ENCODE data around the gene ANKMY1. TPM values are rescaled to one million over a fixed set of nuclear protein-coding genes. Genes with fewer than 3 reads are reported as not detected.

Gene ANKMY1
- total RNA-seq, 2 donors from 2014 or later: 31.6 to 44.9 TPM

DNA sequence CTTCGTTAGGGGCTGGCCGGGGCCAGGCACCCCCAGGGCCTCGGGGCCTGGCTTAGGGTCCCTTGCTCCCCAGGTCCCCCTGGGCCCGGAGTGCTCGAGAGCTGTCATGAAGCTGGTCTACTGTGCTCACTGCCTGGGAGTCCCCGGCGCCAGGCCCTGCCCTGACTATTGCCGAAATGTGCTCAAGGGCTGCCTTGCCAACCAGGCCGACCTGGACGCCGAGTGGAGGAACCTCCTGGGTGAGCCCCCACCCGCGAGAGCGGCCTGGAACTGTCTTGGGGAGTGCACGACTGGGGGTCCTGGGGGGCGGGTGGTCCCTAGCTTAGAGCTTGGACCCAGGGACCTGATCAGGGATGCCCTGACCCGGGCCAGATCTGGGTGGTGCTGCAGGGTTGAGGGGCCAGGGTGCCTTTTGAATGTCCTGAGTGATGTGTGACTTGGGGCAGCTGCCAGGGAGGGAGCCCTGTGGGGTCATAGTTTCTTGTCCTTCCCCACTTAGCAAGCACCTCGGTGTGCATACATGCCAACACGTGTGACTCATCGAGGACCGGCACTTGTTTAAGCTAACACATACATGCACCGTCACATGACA, 94.4 kb downstream of the ANKMY1 start:
- H3K4me1 Mint-ChIP-seq (ENCODE audit: low read depth): no peaks in the 10 kb centered on the region
- no peak overlapping the region for H3K27ac Mint-ChIP-seq
- no peaks in the 10 kb centered on the region for H3K36me3 Mint-ChIP-seq (ENCODE audit: insufficient read depth in 2 of 2)
- no peak overlapping the region for H3K4me3 Mint-ChIP-seq
- no peaks in the 10 kb centered on the region for H3K27me3 Mint-ChIP-seq (ENCODE audit: low read depth)
- no peaks in the 10 kb centered on the region for H3K9me3 Mint-ChIP-seq
- DNase-seq (no peak), ATAC-seq (replicated peaks in 1 of 2) (no peak)

DNA sequence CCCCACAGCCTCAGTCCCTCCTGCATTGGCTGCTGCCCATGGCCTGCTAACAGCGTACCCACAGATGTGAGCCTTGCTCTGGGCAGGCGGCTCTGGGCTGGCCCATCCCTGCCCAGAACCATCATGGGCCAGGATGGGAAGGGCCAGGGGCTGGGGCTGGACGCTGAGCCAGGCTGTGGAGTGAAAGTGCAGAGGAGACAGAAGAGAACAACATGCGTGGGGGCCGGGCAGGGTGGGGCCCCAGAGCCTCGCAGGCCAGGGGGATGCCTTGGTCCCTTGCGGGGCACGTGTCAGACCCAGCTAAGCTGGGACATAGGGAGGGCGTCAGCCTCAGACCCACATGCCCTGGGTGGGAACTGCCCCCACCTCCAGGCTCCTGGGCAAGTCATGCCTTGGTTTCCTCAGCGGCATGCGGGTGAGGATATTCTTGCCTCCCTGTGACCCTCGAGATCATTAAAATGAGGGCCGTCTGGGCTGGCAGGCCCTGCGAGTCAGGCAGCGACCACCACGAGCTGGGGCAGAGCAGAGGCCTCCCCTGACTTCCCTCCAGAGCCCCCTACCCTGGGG, 95.0 kb downstream of the ANKMY1 start:
- H3K4me1 Mint-ChIP-seq (ENCODE audit: low read depth): no peaks in the 10 kb centered on the region
- H3K27ac Mint-ChIP-seq: no peak overlapping the region
- DNase-seq (no peak), ATAC-seq (replicated peaks in 1 of 2) (no peak)
- H3K36me3 Mint-ChIP-seq (ENCODE audit: insufficient read depth in 2 of 2): no peaks in the 10 kb centered on the region
- no peaks in the 10 kb centered on the region for H3K9me3 Mint-ChIP-seq
- H3K27me3 Mint-ChIP-seq (ENCODE audit: low read depth): no peaks in the 10 kb centered on the region
- no peak overlapping the region for H3K4me3 Mint-ChIP-seq

DNA sequence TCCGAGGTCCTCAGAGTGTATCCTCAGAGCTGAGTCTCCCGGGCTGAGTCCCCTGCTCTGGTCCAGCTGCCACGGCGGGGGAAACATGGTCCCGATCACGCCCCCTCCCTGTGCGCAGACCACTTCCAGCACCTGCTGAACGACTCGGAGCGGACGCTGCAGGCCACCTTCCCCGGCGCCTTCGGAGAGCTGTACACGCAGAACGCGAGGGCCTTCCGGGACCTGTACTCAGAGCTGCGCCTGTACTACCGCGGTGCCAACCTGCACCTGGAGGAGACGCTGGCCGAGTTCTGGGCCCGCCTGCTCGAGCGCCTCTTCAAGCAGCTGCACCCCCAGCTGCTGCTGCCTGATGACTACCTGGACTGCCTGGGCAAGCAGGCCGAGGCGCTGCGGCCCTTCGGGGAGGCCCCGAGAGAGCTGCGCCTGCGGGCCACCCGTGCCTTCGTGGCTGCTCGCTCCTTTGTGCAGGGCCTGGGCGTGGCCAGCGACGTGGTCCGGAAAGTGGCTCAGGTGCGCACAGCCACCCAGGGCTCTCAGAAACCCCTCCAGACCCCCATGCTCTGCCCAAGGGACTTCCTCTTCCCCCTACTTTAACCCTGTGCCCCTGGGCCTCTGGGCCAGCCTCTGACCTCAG, 95.6 kb downstream of the ANKMY1 start:
- no peak overlapping the region for H3K4me3 Mint-ChIP-seq
- no peaks in the 10 kb centered on the region for H3K4me1 Mint-ChIP-seq (ENCODE audit: low read depth)
- DNase-seq (no peak), ATAC-seq (replicated peaks in 1 of 2) (no peak)
- no peaks in the 10 kb centered on the region for H3K36me3 Mint-ChIP-seq (ENCODE audit: insufficient read depth in 2 of 2)
- H3K27me3 Mint-ChIP-seq (ENCODE audit: low read depth): no peaks in the 10 kb centered on the region
- no peaks in the 10 kb centered on the region for H3K9me3 Mint-ChIP-seq
- H3K27ac Mint-ChIP-seq: no peak overlapping the region

DNA sequence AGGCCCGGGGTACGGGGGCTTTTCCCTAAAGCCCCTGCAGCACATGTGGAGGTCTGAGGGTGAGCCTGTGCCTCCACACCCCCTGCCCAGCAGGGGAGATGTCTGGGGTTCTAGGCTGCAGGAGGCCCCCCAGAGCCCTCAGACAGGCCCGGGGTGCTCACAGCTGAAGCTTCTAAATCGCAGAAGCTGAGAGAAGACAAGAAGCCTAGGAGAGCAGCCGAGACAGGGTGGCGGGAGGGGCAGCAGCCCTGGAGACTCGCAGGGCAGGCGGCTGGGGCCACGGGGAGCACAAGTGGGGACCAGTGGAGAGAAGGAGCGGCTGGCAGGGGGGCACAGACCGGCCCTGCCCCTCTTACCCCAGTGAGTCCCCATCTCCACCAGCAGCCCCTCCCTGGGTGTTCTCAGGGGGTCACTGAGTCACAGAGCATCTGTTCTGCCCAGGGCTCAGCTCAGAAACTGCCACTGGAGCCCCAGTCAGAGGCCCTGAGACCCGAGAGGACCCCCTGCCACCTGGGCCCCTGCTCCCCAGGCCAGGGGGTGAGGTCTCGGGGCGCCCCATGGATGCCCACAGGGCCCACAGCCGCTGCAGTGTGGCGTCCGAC, 96.2 kb downstream of the ANKMY1 start:
- no peak for DNase-seq

DNA sequence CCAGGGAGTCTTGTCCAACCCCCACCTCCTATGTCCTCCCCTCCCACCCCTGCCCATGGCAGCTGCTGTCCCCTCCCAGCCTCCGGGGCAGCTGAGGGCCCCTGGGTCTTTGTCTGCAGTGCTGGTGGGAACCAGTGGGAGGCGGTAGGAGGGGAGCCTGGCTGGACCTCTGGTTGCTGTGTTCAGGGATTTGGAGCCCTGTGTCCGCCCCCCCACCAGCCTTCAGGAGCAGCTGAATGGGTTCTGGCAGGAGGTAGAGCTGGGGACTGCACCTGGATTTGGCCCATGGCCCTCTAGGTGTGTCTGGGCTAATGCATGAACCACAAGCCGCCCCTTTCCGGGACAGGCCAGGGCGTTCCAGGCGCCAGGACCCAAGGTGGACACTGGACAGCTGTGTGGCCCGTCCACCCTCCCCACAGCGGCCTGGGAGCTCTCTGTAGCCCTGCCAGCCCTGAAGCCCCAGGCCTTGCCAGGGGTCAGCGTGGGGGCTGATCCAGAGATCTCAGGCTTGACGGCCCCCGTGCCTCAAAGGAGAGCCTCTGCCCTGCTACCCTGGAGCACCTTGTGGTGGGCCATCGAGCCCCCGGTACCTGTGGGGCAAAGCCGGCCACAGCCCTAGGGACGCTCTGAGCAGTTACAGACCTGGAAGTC, 96.9 kb downstream of the ANKMY1 start:
- Mint-ChIP-seq H3K4me3 (no peak overlapping the region), H3K27ac (no peak overlapping the region), H3K4me1 (ENCODE audit: low read depth) (no peaks in the 10 kb centered on the region), H3K27me3 (ENCODE audit: low read depth) (no peaks in the 10 kb centered on the region), H3K36me3 (ENCODE audit: insufficient read depth in 2 of 2) (no peaks in the 10 kb centered on the region), H3K9me3 (no peaks in the 10 kb centered on the region)
- DNase-seq (peak in 1 of 2 donors; percentile 0), ATAC-seq (replicated peaks in 1 of 2) (no peak)

More for the DNA sequence above, 96.2 kb downstream of the ANKMY1 start:
- Mint-ChIP-seq H3K9me3 (no peaks in the 10 kb centered on the region), H3K36me3 (ENCODE audit: insufficient read depth in 2 of 2) (no peaks in the 10 kb centered on the region), H3K4me1 (ENCODE audit: low read depth) (no peaks in the 10 kb centered on the region), H3K4me3 (no peak overlapping the region), H3K27me3 (ENCODE audit: low read depth) (no peaks in the 10 kb centered on the region), H3K27ac (no peak overlapping the region)
- no peak for ATAC-seq (replicated peaks in 1 of 2)

DNA sequence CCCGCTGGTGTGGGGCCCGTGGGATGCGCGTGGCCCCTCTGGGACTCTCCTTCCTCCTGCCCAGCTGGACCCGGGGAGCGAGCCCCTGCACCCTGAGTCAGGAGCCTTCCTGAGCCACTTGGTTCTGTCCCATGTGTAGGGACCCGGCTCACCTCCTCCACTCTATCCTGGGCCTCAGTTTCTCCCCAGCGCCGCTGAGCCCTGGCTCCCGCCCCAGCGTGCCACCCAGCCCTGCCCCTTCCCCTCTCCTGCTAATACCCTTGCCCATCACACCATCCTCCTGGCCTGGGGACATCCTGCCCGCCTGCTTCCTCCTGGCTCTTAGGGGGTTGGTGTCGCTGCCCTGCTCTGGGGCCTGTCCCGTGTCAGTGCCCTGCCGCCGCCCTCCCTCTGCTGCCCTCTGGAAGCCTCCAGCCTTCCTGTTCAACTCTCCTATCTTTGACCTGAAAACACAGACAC, 97.5 kb downstream of the ANKMY1 start:
- Mint-ChIP-seq H3K27me3 (ENCODE audit: low read depth) (no peaks in the 10 kb centered on the region), H3K27ac (no peak overlapping the region), H3K36me3 (ENCODE audit: insufficient read depth in 2 of 2) (no peaks in the 10 kb centered on the region), H3K4me1 (ENCODE audit: low read depth) (no peaks in the 10 kb centered on the region), H3K4me3 (no peak overlapping the region), H3K9me3 (no peaks in the 10 kb centered on the region)
- DNase-seq: peak in 1 of 2 donors; percentile 0
- no peak for ATAC-seq (replicated peaks in 1 of 2)

DNA sequence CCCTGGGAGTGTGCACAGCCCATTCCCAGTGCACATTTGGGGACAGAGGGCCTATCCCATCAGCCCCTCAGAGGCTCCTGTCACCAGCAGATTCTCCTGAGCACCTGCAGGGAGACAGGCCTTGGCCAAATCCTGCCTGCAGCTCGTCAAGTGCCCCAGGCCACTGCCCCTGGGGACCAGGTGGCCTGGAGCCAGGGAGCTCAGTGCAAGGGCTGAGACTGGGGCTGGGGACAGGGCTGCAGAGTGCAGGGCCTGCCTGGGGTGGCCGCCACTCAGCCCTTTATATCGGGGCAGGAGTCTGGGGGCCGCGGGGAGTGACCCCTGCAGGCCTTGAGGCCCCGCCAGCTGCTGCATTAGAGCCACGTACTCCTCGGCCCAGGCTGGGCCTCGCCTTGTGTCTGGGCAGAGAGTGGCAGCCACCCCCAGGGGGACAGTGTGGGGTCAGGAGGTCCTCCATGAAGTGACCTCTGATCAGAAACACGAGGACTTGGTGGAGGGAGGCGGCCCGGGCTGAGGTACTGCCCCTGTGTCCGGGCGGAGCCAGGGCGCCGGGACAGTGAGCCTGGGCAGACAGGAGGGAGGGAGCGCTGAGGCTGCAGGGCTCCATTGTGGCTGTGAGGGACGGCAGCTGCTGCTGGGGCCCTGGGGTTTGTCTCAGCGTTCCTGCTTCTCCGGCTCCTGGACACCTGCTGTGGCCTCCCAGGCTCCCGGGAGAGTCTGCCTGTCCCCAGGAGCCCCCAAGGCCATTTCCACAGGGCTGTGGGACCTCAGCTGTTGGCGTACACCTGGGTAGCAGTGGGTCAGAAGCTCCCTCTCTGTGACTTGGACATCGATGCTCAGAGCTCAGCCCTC, 98.2 kb downstream of the ANKMY1 start:
- no peak for ATAC-seq (replicated peaks in 1 of 2)
- Mint-ChIP-seq H3K9me3 (no peaks in the 10 kb centered on the region), H3K36me3 (ENCODE audit: insufficient read depth in 2 of 2) (no peaks in the 10 kb centered on the region), H3K27ac (no peak overlapping the region), H3K4me1 (ENCODE audit: low read depth) (peaks cover 4% of the 10 kb centered on the region), H3K27me3 (ENCODE audit: low read depth) (peaks cover 5% of the 10 kb centered on the region), H3K4me3 (no peak overlapping the region)
- DNase-seq: peak in 1 of 2 donors; percentile 0

DNA sequence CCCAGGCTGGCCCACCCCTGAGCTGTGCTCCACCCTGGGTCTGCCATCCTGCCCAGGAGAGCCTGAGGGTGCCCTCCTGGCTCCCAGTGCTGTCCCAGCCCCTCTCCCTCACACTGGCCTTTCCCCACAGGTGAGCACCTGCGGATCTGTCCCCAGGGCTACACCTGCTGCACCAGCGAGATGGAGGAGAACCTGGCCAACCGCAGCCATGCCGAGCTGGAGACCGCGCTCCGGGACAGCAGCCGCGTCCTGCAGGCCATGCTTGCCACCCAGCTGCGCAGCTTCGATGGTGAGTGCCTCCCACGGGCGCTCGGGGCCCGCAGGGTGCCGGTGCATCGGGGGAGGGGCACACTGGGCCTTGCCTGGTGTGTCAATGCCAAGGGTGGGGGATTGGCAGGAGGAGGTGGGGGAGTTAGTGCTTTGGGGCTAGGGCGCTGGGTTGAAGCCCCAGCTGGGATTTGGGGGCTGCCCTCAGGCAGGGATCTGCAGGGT, 98.8 kb downstream of the ANKMY1 start:
- no peak overlapping the region for H3K27ac Mint-ChIP-seq
- H3K9me3 Mint-ChIP-seq: no peaks in the 10 kb centered on the region
- DNase-seq: no peak

DNA sequence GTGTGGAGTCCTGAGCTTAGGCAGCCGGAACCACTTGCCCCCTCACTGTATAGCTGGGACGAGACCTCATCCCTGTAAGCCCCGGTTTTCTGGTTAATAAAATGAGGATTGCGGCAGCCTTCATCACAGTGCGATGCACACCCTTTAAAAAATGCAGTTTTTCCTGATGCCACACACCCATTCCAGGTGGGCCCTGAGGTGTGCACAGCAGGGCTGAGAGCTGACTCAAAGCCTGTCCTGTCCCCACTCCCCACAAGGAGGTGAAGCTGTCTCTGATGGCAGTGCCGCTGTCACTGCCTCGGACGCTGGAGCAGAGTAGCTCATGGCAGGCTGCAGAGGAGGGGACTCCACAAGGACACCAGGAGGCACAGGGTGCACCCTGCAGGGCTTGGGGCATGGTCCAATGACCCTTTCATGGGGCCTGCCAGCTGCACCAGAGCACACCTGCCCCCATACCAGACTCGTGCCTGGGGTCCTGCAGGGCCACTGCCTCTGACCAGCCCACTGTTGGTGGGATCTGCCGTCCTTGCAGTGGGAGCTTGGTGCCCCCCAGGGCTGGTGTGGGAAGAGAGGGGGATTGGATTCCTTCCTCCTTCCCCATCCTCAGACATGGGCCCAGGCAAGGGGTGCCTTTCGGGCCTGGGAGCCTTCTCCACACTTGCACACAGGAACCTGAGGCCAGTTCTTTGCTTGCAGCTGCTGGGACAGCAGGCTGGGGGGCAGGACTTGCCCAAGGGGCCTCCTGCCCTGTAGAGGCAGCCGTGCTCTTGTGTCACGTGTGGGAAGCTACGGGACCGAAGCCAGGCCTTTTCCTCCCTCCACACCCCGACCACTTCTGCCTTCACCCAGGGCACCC, 99.5 kb downstream of the ANKMY1 start:
- Mint-ChIP-seq H3K27ac (no peak overlapping the region), H3K27me3 (ENCODE audit: low read depth) (peaks cover 13% of the 10 kb centered on the region)
- peak in 1 of 2 donors; percentile 8 for ATAC-seq (replicated peaks in 1 of 2)

More for the DNA sequence above, 98.8 kb downstream of the ANKMY1 start:
- Mint-ChIP-seq H3K4me3 (no peak overlapping the region), H3K36me3 (ENCODE audit: insufficient read depth in 2 of 2) (no peaks in the 10 kb centered on the region), H3K4me1 (ENCODE audit: low read depth) (peaks cover 10% of the 10 kb centered on the region), H3K27me3 (ENCODE audit: low read depth) (peaks cover 12% of the 10 kb centered on the region)
- ATAC-seq (replicated peaks in 1 of 2): no peak

DNA sequence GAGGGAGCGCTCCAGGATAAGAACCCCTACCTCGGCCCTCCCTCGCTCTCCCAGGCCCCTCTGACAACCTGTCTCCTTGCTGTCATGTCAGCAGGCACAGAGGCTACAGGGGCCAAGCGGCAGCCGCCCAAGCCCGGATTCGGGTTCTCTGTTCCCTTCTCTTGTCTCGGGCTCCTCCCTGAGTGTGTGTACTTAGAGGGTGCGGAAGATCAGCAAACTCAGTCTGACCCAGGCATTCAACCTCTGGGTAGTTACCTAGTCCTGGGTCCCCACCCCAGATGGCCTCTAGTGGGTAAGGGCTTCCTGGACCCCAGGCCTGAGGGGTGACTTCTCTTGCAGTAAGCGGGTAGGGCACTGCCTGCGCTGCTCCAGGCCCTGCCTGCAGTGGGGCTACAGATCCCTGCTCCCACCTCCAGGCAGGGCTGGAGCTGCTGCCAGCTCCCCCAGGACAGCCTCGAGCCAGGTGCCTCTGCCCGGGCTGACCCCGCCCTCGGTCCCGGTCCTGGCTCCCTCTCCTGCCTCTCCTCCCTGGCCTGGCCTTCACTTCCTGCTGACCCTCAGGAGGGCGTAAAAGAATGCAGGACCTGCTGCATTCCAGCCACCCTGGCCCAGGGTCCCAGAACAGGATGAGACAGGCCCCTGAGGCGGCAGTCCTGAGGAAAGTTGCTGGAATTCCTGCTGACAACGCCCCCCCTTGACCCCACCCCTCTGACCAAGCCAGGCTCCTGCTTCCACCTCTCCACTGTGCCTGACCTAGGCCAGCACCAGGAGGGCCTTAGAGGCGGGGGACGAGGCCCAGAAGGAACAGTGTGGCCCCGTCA, 100.4 kb downstream of the ANKMY1 start:
- no peak for DNase-seq
- no peak overlapping the region for H3K4me3 Mint-ChIP-seq

More for the DNA sequence above, 99.5 kb downstream of the ANKMY1 start:
- peaks cover 11% of the 10 kb centered on the region for H3K4me1 Mint-ChIP-seq (ENCODE audit: low read depth)
- no peaks in the 10 kb centered on the region for H3K36me3 Mint-ChIP-seq (ENCODE audit: insufficient read depth in 2 of 2)
- no peak overlapping the region for H3K4me3 Mint-ChIP-seq
- no peaks in the 10 kb centered on the region for H3K9me3 Mint-ChIP-seq
- no peak for DNase-seq

More for the DNA sequence above, 100.4 kb downstream of the ANKMY1 start:
- Mint-ChIP-seq H3K27me3 (ENCODE audit: low read depth) (peaks cover 13% of the 10 kb centered on the region), H3K9me3 (no peaks in the 10 kb centered on the region), H3K36me3 (ENCODE audit: insufficient read depth in 2 of 2) (no peaks in the 10 kb centered on the region), H3K4me1 (ENCODE audit: low read depth) (peaks cover 11% of the 10 kb centered on the region), H3K27ac (no peak overlapping the region)
- ATAC-seq (replicated peaks in 1 of 2): no peak
